Measurements from ENCODE around the gene CARS2.

GRCh38 chr13:110618167-110618566, 87.7 kb downstream of the CARS2 start:
- TF ChIP-seq CTCF (IDR thresholded peaks at IDR 0.05 in 2 of 3, conservative IDR thresholded peaks at IDR 0.05 in 1 of 3; ENCODE audit: borderline replicate concordance in 1 of 3, insufficient read depth in 1 of 3, low read depth in 2 of 3, low read length in 2 of 3) = no peak
- TF ChIP-seq POLR2A (IDR thresholded peaks at IDR 0.05; ENCODE audit: borderline replicate concordance, extremely low read depth, insufficient read depth, insufficient read length) = no peak
- TF ChIP-seq POLR2AphosphoS5 (IDR thresholded peaks at IDR 0.05; ENCODE audit: low read depth, low read length) = no peak
- TF ChIP-seq FOSL1 (IDR thresholded peaks at IDR 0.05; ENCODE audit: low read depth) = no peak
- TF ChIP-seq MAX (IDR thresholded peaks at IDR 0.05) = no peak

All from HCT116 (cell line).